Gastrocnemius medialis (tissue), 4 donors: Measurements from ENCODE around the gene TIGIT.

ENCODE experiments used
- CTCF ChIP-seq, 5 experiments: fragments of 450-650 bp in 3 of 5; fragments of 200-600 bp in 2 of 5; sonication (generic) in 2 of 5; IDR thresholded peaks in 4 of 5; conservative IDR thresholded peaks in 1 of 5; 1 replicate in 4 of 5; 2 replicates in 1 of 5; pipeline ENCODE4 v1.5.1; 2016 to 2019; ENCODE audit warnings: antibody characterized with exemption in 5 of 5, mild to moderate bottlenecking in 3 of 5, moderate library complexity in 3 of 5
- POLR2A ChIP-seq, 2 donors: fragments of 450-650 bp; IDR thresholded peaks; one replicate each; pipeline ENCODE4 v1.6.1; 2017; ENCODE audit warnings: antibody characterized with exemption in 2 of 2, mild to moderate bottlenecking in 2 of 2, moderate library complexity in 2 of 2

GRCh38 chr3:114310695-114311094 lies 16.9 kb downstream of the TIGIT start:
- TF ChIP-seq CTCF (IDR thresholded peaks at IDR 0.05 in 4 of 5, conservative IDR thresholded peaks at IDR 0.05 in 1 of 5) (no peak), POLR2A (IDR thresholded peaks at IDR 0.05) (no peak)
